Measurements from ENCODE around the gene SCLY.

The SCLY gene

DNA sequence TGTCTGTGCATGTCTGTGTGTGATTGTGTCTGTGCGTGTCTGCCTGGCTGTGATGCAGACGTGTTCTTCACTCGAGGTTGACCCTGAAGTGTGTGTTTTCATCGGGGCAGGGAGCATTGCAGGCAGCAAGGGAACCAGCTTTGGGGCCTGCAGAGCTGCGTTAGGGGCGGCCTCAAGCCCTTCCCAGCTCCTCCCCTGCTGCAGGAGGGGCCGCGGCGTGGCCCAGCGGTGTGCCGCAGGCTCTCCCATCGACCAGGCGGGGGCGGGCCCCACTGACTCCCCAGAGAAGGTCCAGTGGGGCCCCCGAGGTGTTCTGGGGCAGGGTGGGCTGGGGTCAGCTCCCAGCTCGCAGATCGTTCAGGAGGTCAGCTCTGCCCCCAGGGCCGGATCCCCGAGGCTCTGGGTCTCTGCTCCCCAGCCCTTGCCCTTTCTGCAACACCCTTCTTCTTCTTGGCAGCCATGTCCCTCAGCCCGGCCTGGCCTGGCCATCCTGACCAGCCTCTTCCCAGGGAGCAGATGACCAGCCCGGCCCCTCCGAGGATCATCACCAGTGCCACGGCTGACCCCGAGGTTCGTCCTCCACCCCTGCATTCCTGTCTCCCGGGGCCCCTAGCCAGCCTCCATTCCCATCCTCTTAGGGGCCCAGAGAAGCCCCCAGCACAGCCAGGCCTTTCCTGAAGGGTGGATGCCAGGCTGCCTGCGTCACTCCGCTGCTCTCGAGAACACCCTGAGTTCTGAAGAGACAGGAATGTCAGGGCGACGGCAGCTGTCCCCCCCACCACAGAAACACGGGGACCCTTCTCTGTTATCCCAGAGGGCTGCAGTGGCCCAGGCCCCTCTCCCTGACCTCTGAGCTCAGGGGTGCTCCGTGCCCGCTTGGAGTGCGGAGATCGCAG lies 66.6 kb downstream of the SCLY start:
- no peak for DNase-seq

DNA sequence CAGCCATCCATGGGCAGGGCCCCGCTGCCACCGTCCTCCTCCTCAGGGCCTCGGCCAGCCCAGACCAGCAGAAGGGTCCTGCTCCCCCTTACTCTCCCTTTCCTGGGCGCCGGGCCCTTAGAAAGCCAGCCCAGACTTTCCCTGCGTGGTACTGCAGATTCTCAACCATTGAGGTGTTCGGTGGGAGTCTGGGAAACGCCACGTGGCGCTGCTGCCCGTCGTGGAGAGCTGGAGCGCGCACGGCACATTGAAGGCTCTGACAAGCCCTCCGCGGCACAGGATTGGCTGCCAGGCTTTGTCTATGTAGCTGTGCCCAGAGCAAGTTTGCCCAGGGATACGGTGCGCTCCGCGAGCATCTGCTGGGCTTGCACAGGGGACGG lies 67.2 kb downstream of the SCLY start:
- no peak for DNase-seq

DNA sequence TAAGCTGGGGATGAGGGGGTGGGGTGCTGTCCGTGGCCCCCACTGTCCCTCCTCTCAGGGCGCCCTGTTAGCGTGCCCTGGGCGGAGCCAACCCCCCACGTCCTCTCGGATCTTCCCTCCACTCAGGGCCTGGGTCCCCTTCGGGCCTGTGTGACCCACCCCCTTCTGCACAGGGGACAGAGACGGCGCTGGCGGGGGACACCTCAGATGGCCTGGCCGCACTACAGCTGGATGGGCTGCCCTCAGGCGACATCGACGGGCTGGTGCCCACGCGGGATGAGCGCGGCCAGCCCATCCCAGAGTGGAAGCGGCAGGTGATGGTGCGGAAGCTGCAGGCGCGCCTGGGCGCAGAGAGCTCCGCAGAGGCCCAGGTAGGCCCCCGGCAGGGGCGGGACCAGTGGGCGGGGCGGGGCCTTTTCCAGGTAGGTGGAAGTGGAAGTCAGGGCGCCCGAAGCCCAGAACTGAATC lies 67.8 kb downstream of the SCLY start:
- no peak for DNase-seq

DNA sequence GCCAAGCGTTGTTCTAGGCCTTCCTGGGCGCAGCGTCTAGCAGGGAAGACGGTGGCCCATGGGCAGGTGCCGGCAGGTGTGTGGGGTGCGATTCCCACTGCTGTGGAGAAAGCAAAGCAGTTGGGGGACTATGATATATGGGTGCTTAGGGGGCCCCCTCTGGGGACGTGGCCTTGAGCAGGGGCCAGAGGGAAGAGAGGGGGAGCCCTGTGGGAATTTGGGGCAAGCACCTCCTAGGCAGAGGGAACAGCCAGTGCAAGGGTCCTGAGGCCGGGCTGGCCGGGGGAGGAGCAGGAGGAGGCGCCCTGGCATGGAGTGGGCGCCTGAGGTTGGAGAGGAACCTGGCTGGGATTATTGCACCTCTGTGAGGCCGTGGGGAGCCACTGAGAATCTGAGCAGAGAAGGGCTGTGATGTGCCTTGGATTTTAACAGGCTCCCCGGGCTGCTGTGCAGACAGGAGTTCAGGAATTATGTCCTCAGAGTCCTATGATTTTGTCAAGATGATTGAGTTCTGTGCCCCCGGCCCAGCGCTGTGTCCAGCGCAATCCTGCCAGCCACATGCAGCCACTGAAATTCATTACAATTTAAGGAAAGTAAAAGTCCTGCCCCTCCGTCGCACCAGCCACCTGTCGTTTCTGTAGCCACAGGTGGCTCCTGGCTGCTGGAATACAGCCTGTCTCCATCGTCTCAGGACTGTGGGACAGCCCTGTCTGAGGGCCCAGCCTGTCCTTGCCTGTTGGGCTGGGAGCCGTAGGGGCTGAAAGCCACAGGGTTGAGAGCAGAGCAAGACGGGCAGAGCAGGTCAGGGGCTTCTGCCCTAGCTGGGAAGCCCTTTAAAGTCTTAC lies 68.6 kb downstream of the SCLY start:
- no peak for DNase-seq

DNA sequence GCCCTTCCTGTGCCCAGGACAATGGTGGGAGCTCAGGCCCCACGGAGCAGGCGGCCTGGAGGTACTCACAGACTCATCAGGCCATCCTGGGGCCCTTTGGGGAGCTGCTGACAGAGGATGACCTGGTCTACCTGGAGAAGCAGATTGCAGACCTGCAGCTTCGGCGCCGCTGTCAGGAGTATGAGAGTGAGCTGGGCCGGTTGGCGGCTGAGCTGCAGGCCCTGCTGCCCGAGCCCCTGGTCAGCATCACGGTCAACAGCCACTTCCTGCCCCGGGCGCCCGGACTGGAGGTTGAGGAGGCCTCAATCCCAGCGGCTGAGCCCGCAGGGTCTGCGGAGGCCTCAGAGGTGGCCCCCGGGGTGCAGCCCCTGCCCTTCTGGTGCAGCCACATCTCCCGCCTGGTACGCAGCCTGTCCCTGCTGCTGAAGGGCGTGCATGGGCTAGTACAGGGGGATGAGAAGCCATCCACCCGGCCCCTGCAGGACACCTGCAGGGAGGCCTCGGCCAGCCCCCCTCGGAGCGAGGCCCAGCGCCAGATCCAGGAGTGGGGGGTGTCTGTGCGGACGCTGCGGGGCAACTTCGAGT lies 69.4 kb downstream of the SCLY start:
- no peak for DNase-seq

DNA sequence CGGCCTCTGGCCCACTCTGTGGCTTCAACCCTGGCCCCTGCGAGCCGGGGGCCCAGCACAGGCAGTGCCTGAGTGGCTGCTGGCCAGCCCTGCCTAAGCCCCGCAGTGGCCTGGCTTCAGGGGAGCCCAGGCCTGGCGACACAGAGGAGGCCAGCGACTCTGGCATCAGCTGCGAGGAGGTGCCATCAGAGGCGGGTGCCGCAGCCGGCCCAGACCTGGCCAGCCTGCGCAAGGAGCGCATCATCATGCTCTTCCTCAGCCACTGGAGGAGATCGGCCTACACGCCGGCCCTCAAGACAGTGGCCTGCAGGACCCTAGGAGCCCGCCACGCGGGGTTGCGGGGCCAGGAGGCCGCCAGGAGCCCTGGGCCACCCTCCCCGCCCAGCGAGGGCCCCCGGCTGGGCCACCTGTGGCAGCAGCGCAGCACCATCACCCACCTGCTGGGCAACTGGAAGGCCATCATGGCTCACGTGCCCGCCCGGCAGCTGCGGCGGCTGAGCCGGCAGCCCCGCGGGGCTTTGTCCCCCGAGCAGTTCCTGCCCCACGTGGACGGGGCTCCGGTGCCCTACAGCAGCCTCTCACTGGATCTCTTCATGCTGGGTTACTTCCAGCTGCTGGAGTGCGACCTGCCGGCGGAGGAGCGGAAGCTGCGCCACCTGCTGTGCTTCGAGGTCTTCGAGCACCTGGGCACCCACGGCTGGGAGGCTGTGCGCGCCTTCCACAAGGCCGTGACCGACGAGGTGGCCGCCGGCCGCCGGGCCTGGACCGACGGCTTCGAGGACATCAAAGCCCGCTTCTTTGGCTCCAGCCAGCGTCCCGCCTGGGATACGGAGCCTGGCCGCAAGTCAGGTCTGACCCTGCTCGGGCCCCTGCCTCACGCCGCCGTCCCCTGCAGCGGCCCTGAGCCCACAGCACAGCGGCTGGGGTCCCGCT lies 70.2 kb downstream of the SCLY start:
- DNase-seq, result no peak

DNA sequence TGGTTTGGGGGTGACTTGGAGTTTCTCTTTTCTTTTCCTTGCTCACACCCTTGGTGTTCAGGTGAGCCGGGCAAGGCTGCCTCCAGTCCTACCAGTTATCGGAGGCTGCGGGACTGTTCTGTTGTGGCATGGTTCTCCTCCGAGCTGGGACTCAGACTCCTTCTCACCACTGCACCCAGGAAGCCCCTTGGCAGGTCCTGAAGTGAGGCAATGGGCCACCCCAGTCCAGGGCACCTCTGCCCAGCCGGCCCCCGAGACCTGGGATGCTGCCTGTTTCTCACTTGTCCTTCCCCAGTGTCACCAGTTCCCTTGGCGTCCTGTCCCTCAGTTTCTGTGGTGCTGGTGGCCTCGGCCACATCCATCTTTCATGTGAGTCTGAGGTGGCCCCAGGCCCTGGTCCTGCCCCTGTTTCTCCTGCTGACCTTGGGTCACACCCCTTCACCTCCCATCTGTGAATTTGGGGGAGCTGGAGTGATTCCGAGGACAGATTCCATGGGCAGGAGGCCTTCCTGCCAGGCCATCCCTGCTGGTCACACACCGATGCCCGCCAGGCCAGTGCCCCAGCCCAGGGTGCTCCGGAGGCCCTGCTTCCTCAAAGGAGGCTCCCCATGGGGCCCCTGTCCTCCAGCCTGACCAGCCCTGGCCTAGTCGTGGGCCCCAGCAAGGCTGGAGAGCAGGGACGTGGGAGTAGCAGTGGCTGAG lies 71.1 kb downstream of the SCLY start:
- DNase-seq, result no peak

DNA sequence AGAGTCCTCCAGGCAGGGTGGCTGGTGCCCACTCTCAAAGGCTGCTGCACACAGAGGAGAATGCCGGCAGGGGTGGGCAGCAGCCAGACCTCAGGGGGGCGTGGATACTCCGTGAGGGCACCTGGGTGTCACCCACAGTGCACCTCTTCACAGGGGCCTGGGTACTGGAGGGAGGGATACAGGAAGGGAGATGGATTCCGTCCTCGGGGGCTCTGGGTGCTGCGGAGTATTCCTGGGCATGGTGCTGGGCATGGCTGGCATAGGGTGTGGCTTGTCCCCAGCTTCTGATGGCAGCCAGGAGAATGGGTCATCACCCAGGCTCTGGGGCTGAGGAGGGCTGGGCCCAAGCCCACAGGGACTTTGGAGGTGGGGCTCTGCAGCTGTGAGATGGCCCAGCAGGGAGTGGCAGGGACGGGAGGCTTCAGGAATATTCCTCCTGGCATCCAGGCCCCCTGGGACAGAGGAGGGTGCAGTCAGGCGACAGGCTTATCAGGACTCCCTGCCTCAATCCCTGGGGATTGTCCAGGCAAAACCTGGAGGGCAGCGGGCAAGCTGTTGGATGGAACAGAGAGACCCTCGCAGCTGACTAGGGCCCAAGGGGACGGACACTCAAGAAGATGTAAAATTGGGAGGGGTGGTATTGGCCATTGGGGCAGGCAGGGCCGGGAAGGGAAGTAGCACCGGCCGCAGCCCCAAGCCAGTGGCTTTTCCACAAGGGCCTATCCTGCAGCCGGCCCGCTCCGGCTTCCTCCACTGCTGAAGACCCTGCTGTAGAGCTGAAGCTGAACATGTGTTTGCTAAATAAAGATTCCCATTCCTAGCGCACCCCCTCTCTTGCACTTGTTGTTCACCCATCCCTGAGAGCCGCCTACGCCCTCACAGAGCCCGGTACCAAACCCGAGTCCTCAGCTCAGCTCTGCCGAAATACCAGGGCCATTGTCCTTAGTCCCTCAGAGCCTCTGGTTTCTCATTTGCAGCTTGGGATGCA lies 72.0 kb downstream of the SCLY start:
- no peak for DNase-seq

DNA sequence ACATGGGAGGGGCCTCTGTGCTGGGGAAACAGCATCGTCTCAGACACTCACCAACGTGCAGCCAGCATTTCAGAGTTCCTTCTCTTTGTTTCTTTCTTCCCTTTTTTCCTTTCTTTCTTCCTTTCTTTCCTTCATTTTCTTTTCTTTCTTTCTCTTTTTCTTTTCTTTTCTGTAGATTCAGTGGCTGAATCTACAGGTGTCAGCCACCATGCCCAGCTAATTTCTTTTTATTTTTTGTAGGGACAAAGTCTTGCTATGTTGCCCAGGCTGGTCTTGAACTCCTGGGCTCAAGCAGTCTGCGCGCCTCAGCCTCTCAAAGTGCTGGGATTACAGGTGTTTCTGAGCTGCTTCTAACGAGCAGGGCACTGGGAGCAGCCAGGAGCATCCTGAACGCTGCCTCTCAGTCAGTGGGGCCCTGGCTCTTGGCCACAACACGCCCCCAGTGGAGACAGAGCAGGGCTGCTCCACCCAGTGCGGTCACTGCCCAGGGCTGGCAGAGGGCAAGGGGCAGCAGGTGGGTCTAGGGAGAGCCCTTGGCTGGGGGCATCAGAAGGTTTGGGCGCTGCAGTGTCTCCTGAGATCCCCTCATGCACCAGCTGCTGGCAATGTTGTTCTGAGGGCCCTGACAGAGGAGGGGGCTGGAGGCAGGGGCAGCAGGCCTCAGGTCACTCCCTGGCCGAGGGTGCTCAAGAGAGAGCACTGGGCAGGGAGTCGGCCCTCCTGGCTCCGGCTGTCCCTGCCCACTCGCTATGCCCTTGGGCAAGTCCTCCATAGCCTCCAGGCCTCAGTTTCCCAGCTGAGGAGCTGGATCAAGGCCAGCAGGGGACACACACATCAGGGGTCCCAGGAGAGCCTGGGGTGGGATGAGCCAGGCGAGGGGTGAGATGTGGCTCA lies 72.9 kb downstream of the SCLY start:
- no peak for DNase-seq

DNA sequence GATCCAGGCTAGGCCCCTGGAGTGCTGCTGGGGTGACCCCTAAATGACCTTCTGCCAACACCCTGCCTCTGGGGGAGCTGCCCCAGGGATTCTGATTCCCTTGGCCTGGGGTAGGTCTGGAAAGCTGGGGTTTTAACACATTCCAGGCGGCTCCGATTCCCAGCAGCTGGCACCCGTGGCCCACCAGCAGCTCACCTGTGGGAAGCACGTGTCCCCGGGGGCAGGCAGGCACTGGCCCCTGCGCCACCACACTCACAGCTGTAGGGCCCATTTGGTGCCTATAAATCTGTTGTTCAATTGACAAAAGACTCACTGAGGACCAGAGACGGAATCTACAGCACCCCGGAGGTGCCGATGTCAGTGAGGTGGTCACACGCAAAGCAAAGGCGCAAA lies 73.6 kb downstream of the SCLY start:
- DNase-seq, result no peak

DNA sequence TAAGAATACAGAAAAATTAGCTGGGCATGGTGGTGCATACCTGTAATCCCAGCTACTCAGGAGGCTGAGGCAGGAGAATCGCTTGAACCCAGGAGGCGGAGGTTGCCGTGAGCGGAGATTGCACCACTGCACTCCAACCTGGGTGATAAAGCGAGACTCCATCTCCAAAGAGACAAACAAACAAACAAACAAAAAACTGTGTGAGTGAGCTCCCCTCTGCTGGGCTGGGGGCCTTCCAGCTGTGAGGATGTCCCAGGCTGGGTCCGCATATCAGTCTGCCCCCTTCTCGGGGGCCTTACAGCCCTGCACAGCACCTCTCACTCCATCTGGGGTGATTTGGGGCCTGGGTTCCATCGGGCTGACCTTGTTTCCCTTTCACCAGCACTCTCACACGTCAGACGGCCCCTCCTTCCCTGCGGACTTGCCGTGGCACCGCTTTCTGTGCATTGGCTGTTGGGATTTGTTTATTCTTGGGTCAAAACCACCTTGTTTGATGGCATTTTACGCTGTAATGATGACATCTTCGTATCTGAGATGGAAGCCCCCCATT lies 74.9 kb downstream of the SCLY start:
- no peak for DNase-seq

DNA sequence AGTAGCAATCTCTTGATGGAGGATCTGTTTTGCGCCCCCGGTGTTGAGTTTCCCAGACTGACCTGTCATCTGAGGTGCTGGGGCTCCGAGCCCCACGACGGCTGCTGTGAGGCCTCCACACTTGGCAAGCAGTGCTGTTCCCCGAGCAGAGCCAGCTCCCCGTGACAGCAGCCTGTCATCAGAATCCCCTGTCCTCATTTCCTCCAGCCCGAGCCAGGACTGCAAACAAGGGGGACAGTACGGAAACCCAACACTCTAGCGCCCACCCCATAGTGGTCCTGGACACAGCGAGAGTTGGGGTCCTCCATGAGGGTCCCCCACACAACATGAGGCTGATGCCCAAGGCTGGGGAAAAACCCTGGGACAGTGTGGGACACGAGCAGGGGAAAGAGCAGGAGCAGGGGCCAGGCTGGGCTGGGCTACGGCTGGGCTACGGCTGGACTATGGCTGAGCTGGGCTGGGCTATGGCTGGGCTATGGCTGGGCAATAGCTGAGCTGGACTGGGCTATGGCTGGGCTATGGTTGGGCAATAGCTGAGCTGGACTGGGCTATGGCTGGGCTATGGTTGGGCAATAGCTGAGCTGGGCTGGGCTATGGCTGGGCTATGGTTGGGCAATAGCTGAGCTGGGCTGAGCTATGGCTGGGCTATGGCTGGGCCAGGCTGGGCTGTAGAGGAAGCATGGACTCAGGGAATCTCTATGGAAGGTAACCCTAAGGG lies 76.2 kb downstream of the SCLY start:
- DNase-seq, result no peak

DNA sequence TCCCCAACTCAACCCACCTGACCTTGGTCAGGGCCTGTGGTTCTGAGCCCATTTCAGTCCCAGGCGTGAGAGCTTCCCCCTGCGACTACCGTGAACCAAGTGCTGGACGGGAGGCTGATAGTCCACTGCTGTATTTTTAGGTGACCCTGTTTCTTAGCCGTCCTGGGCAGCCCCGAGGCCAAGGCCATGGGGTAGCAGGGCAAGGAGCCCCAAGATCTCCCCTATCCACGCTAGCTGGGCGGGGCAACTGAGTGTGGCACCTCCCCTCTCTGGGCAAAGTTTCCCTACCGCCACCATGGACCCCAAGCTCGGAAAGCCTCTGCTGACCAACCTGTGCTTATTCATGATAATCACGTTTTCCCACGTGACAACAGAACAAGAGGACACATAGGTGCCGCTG lies 77.1 kb downstream of the SCLY start:
- DNase-seq, result no peak

DNA sequence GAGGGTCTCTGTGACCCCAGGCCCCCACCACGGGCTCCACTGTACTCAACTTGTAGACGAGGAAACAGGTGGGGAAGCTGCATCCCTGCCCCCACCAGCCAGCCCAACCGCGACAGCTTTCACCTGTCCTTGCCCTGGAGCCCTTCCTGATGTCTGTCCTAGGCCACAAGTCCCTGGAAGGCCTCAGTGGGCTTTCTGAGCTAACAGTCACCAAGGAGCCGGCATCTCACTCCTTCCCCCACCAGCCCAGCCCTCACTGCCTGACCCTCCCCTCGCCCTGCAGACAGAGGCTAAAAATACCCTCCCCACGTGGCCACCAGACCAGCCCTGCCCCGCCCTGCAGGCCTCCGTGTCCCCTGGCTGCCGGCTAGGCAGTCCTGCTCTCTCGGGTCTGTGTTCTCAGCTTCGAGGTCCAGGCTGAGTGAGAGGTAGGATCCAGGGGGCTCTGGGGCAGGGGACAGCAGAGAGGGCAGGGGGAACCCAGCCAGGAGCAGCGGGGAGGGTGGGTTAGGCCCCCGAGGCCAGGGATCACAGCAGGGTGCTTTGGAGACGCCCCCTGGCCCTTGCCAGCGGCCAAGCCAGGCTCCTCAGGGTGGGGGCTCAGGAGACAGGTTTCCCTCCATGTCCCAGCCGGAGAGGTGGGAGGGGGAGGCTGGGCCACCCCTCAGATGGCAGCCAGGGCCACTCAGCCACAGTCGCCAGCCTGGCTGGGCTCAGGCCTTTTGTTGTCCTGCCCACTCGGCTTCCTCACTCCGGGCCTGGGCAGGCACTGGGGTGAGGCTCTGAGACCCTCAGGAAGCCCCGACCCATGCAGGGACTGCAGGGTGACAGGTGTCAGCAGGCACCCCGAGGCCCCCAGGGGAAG lies 77.8 kb downstream of the SCLY start, which contains the start of gene KLHL30:
Gene KLHL30 (plus strand): TSS at position 338 of the 865 bp plus-strand sequence. CDS start 2,087 bp downstream, outside the sequence.
- DNase-seq, result no peak

DNA sequence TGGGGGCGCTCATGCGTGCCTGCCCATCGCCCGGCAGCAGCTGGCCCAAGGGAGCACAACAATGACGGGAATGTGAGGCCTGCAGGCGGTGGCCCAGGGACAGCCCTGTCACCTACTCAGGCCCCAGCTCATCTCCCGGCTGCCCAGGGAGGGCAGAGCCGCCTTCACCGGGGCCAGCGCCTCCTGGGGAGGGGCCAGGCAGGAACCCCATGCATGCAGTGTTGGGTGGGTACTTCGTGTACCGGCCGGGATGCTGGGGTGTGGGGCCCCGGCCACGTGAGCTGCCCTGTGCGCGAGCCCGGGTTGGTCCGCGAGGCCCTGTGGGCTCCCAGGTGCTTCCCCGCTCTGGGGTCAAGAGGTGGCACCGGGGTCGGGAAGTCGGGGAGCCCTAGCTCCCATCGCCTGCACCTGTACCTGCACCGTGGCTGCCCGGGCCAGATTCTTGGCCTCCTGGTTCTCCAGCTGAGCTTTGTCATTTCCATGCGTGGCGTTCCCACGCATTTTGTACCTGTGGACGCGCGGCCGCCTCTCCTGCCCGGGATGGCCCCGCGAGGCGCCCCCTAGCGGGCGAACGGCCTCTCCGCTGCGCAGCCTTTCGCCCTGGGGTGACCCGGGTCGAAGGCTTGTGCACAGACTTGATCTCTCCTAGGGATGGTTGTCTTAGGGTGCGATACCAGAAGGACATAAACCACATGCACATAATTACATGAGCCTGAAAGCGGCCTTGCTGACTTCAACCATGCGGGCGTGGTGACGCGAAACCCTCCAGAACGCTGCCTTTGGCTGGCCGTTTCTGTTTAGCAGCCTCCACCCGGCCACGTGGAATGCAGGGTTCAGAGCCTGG lies 78.6 kb downstream of the SCLY start:
- DNase-seq, result peak; percentile 59 to 64

DNA sequence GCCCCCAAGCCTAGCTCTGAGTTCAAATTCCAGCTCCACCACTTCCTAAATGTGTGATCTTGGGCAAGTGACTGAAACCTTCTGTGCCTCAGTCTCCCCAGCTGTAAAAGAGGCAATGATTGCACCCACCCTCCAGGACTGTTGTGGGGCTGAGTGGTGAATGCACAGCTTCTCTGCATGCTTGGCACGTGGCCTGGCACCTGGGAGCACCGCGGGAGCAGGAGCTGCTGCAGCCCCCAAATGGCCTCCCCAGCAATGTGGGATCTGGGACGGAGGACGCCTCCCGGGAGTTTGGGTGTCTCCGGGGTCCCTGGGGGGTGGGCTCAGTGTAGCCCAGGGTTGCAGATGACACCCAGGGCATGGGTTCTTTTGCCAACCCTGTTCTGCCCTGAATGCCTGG lies 79.2 kb downstream of the SCLY start:
- no peak for DNase-seq

All from activated T-cell treated with anti-CD3 and anti-CD28 coated beads, Interleukin-2, amount 50 U/mL, for 48 hours (primary cell).